OCI-M2 (cell line): ENCODE measurements around the gene ZP2.
"Not testable (repeated sequence)": the region's sequence is repeated elsewhere in the genome, so short reads cannot be mapped to it uniquely, and the experiment has no call there.

Source experiments
- DNase-seq: peaks from one replicate; lab custom pipeline; 2025; ENCODE audit not compliant: unreplicated experiment; lab: John Stamatoyannopoulos, UW

Gene ZP2

DNA sequence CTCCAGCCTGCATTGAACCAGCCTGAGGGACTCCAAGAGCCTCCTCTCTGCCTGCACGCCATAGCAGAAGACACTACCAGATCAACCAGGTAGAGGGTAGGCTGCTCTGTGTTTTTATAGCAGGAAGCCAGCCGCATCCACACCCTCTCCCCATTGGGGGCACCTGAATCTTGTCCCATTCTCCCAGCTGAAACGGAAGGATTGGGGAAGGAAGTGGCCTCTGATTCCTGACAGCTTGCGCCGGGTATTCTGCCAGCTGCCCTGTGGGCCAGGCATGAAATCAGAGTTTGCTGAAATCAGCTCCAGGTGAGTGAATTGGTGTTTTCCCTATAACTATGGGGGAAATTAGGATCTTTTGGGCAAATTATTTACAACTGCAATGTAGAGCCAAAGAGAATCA lies at the start of gene ZP2:
Gene ZP2 (minus strand): TSS at position 89 of the 400 bp plus-strand sequence. CDS start 27 bp downstream, at position 62.
- no peak for DNase-seq

- no peak for DNase-seq
Measured at GRCh38 chr16:21257284-21257683, 45.9 kb upstream of the ZP2 start.

GRCh38 chr16:21256636-21257035 lies 45.3 kb upstream of the ZP2 start:
- DNase-seq: no peak

DNA sequence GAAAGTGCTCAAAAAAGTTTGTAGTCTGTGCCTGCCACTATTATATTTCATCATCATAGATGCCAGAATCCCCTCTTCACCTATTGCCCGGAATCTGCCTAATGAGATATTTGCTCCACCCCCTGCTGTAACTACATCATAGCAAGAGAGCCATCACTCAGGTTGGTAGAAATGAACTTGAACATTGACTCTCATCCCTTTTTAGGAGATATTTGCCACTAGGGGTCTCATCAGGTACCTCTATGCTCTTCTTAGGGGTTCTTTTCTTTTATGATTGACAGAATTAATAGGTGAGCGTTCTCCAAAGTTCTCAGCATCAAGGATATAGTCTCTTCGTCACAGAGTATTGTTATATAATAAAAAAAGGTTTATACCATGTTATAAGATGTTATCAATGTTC lies 42.1 kb upstream of the ZP2 start:
- DNase-seq: no peak

GRCh38 chr16:21250072-21250923 lies 38.9 kb upstream of the ZP2 start:
- no peak for DNase-seq

DNA sequence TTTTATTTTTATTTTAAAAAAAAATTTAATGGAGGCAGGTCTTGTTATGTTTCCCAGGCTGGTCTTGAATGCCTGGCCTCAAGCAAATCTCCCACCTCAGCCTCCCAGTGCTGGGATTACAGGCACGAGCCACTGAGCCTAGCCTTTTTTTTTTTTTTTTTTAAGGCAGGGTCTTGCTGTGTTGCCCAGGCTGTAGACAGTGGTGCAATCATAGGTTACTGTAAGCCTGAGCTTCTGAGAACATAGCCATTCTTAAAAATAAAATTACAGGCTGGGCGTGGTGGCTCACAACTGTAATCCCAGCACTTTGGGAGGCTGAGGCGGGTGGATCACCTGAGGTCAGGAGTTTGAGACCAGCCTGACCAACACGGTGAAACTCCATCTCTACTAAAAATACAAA lies 36.8 kb upstream of the ZP2 start:
- not testable (repeated sequence) for DNase-seq

GRCh38 chr16:21244518-21245215 lies 33.3 kb upstream of the ZP2 start:
- no peak for DNase-seq

DNA sequence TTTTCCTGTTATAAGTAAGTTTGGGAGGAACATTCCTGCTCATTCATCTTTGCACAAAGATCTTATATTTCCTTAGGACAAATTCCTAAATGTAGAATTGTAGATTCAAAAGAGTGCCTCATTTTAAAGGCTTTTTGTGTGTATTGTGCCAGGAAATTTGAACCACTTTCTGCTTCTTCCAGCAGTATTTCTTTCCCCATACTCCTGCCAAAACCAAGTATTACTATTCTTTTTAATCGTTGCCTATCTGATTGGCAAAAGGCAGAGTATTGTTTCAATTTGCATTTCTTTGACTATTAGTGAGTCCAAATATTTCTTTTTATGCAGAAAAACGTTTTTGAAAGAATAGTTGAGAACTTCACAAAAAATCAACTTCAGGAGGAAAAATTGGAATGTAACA lies 31.4 kb upstream of the ZP2 start:
- DNase-seq: no peak

DNA sequence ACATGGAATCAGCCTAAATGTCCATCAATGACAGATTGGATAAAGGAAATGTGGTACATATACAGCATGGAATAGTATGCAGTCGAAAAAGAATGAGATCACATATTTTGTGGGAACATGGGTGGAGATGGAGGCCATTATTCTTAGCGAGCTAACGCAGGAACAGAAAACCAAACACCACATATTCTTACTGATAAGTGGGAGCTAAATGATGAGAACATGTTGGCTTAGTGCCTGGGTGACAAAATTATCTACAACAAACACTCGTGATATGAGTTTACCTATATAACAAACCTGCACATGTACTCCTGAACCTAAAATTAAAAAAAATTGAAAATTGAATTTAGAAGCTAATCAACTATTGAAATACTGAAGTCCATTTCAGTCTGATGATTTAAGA lies 28.3 kb upstream of the ZP2 start:
- no peak for DNase-seq

- no peak for DNase-seq
Measured at GRCh38 chr16:21236831-21237230, 25.5 kb upstream of the ZP2 start.

DNA sequence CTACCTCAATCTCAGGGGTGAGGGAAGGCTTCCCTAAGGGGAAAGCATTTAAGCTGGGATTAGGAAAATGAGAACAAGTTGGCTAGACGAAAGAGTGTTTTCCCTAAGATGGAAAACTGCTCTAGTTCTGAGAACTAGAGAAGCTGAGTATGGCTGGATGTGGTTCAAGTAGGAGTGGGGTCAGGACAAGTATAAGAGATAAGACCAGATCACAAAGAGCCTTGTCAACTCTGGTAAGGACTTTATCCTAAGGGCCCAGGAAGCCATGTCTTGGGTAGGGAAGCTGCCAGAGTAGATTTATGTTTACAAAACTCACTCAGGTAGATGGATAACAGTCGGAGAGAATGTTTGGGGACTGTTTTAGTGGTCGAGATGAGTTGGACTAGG lies 23.8 kb upstream of the ZP2 start:
- no peak for DNase-seq

GRCh38 chr16:21233521-21234150 lies 22.3 kb upstream of the ZP2 start, which contains the start of gene ANKS4B:
Gene ANKS4B (plus strand): TSS chr16:21233699. CDS start chr16:21233738, 39 bp downstream.
- no peak for DNase-seq

DNA sequence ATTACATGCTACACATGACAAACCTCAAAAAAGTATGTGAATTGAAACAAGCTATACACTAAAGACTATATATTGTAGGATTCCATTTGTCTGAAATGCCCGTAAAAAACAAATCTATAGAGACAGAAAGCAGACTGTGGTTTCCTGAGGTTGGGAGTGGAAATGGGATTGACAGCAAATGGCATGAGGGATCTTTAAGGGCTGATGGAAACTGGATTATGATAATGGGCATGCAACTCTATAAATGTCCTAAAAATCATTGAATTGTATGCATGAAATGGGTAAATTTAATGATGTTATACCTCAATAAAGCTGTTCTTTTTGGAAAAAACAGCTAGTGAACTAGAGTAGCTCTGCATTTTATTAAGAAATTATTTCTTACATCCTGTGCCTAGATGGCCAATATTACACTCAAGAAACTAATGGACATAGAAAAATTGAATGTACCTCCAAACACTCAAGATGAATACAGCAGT lies 21.7 kb upstream of the ZP2 start:
- DNase-seq: no peak

DNA sequence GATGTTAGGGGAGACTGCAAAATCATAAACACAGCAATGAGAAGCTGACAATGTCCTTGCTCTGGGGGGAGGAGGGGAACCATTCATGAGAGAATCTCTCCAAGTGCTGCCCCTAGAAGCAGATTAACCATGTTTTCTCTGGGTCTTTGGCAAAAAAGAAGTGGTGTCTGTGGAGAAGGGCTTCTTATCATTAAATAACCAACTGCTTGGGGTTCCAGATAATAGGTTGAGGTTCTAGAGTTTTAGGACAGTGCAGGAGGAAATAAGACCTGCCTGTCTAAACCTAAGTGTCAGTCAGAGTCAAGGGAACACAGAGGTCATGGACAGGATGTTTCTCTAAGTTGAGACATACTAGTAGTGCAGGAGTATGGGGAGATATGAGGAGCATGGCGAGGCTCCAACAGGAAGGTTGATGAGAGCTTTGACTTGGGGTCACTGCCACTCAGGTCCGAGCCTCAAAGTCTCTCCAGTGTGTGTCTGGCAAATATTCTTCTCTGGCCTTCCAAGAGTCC lies 17.0 kb upstream of the ZP2 start:
- no peak for DNase-seq

- DNase-seq: no peak
Measured at GRCh38 chr16:21227866-21228265, 16.5 kb upstream of the ZP2 start.

DNA sequence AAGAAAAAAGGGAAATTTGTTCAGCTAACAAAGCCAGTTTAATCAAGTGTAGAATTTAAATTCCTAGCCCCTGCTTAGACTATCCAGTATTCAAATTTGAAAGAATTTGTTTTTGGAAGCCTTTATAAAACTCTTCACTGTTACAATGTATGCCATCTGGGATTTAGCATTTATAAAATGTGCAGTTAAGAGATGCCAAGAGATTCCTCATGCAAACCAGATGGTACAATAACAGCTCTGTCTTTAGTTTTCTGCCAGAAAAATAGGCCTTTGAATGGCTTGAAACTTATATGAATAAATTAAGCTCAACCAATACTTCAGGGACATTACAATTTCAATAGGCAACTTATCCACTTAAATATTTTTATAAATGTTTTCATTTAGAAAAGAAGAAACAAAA lies 15.4 kb upstream of the ZP2 start:
- DNase-seq: no peak

GRCh38 chr16:21224800-21225199 lies 13.4 kb upstream of the ZP2 start:
- no peak for DNase-seq

DNA sequence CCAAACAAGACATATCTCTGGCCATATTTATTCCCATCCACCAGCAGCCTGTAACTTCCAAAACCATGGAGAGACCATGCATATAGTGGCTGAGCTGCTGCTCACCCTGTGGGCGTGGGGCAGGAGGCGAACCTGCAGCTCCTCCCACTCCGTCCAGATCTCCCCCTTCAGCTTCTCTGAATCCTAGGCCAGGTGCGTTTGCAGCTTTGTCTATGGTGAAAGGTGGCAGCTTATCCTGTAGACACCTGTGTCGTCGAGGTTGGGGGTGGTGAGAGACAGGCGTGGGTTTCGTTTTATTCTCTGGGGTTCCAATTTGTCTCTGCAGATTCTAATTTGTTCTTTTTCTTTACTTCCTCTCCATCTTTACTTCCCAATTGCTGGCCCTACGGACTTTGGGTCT lies 12.4 kb upstream of the ZP2 start:
- DNase-seq: no peak

DNA sequence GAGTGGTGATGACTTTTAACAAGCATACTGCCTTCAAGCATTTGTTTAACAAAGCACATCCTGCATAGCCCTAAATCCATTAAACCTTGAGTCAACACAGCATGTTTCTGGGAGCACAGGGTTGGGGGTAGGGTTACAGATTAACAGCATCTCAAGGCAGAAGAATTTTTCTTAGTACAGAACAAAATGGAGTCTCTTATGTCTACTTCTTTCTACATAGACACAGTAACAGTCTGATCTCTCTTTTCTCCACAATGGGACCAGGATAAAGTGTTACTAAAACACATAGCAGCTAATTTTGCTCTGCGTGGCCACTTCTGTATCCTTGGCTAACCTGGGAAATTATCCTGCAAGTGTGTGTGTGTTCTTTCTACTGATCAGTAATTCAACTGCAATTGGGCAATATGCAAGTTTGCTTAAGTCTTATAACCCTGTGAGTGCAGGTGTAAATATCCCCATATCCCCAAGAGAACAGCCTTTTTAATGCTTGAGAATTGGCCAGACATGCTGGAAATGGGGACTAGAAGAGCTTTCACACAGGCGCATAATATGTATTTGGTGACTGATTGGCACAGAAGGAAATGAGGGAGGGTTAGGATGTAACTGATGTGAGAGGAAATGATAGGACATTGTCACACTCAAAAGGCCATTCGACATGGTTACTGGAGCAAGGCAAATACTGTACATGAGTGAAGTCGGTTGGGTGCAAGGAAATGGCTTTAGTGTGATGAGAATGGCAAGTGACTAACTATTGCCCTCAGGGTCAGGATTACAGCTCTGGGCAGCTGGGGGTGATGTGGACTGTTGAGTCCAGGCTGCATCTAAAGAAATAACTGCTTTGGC lies 11.3 kb upstream of the ZP2 start:
- no peak for DNase-seq

GRCh38 chr16:21219551-21219950 lies 8.2 kb upstream of the ZP2 start:
- no peak for DNase-seq

DNA sequence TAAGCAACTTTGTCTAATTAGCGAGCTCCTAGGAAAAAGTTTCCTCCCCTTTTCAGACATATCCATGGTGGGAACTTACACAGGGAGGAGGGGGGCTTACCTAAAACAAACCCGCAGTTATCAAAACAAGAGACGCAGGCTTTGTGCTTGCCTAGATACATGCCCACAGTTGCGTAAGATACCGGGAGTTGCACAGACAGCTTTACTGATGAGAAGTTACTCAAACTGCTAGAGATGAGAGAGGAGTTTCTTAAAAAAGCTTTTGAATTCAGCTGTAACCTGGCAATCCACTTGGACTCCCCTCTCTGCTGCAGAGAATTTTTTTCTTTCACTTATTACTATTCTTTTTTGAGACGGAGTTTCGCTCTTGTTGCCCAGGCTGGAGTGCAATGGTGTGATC lies 6.8 kb upstream of the ZP2 start:
- no peak for DNase-seq
